Mesendoderm (in vitro differentiated cells): ENCODE measurements around the gene STPG2.

Source experiments
- DNase-seq: peaks from one replicate; pipeline ENCODE4 v3.0.0; 2013
- H2AK5ac ChIP-seq: 2 replicates; pipeline ENCODE4 v1.6.1; 2013; ENCODE audit warnings: low read length, inconsistent platforms
- H2BK120ac ChIP-seq: 2 replicates; pipeline ENCODE4 v1.6.1; 2013; ENCODE audit warnings: low read depth, mild to moderate bottlenecking, low read length, moderate library complexity, mixed read lengths
- H2BK15ac ChIP-seq: replicated peaks from 2 replicates; pipeline ENCODE4 v1.6.1; 2013; ENCODE audit warnings: low read depth, mild to moderate bottlenecking, moderate library complexity
- H2BK5ac ChIP-seq: 2 replicates; pipeline ENCODE4 v1.6.1; 2013; ENCODE audit warnings: low read length, inconsistent platforms
- H3K18ac ChIP-seq: 2 replicates; pipeline ENCODE4 v1.6.1; 2013; ENCODE audit warnings: mild to moderate bottlenecking, low read length, mixed read lengths
- H3K23ac ChIP-seq: one replicate; pipeline ENCODE4 v1.6.1; 2013; ENCODE audit warnings: low read length
- H3K27ac ChIP-seq: 2 replicates; pipeline ENCODE4 v1.5.1; 2013; ENCODE audit warnings: low read depth, mild to moderate bottlenecking, inconsistent platforms, low read length, moderate library complexity
- H3K27me3 ChIP-seq: 2 replicates; pipeline ENCODE4 v1.6.1; 2013; ENCODE audit warnings: low read length, control low read depth, mild to moderate bottlenecking, inconsistent platforms; ENCODE audit not compliant: insufficient read depth, poor library complexity
- H3K36me3 ChIP-seq: 2 replicates; pipeline ENCODE4 v1.6.1; 2013; ENCODE audit warnings: low read length, inconsistent platforms; ENCODE audit not compliant: control insufficient read depth, insufficient read depth
- H3K4ac ChIP-seq: one replicate; pipeline ENCODE4 v1.6.1; 2013; ENCODE audit warnings: low read depth, mild to moderate bottlenecking, low read length, moderate library complexity
- H3K4me1 ChIP-seq: 2 replicates; pipeline ENCODE4 v1.6.1; 2013; ENCODE audit warnings: low read depth, low read length, inconsistent platforms; ENCODE audit not compliant: control insufficient read depth
- H3K4me2 ChIP-seq: 2 replicates; pipeline ENCODE4 v1.6.1; 2013; ENCODE audit warnings: low read length
- H3K4me3 ChIP-seq: 2 replicates; pipeline ENCODE4 v1.5.1; 2013; ENCODE audit warnings: mild to moderate bottlenecking, low read length
- H3K56ac ChIP-seq: one replicate; pipeline ENCODE4 v1.6.1; 2013; ENCODE audit warnings: low read length
- H3K79me1 ChIP-seq: 2 replicates; pipeline ENCODE4 v1.6.1; 2013; ENCODE audit warnings: low read length, inconsistent platforms
- H3K79me2 ChIP-seq: 2 replicates; pipeline ENCODE4 v1.6.1; 2013; ENCODE audit warnings: mild to moderate bottlenecking, low read length; ENCODE audit not compliant: control insufficient read depth, insufficient read depth
- H3K9ac ChIP-seq: 2 replicates; pipeline ENCODE4 v1.6.1; 2013; ENCODE audit warnings: low read length, inconsistent platforms
- H4K5ac ChIP-seq: one replicate; pipeline ENCODE4 v1.6.1; 2013; ENCODE audit warnings: low read length
- H4K8ac ChIP-seq: one replicate; pipeline ENCODE4 v1.6.1; 2013; ENCODE audit warnings: low read depth, mild to moderate bottlenecking, control low read depth, low read length, moderate library complexity
- WGBS: extraction: QIAGEN DNeasy Blood & Tissue Kit; methylation state at CpG from one replicate; pipeline ENCODE4 v1.1.7; 2013; ENCODE audit warnings: low lambda C conversion rate, missing lambda C conversion rate; ENCODE audit not compliant: insufficient coverage; ENCODE audit errors: extremely low coverage; 5-methylcytosine and 5-hydroxymethylcytosine counted together

Gene STPG2

DNA sequence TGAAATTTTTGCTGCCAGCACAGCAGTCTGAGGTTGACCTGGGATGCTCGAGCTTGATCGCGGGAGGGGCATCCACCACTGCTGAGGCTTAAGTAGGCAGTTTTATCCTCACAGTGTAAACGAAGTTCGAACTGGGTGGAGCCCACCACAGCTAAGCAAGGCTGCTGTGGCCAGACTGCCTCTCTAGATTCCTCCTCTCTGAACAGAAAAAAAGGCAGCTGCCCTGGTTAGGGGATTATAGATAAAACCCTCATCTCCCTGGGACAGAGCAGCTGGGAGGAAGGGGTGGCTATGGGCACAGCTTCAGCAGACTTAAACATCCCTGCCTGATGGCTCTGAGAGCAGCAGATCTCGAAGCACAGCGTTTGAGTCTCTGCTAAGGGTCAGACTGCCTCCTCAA lies 314.6 kb downstream of the STPG2 start:
- no peak for DNase-seq
- Histone ChIP-seq H4K5ac (no peak overlapping the region), H4K8ac (no peak overlapping the region)

GRCh38 chr4:97819294-97819693 lies 324.0 kb downstream of the STPG2 start:
- no peak overlapping the region for H2BK120ac ChIP-seq
- no peaks in the 10 kb centered on the region for H3K27me3 ChIP-seq
- no peak overlapping the region for H3K9ac ChIP-seq
- H3K79me1 ChIP-seq, result no peaks in the 10 kb centered on the region
- H2AK5ac ChIP-seq, result no peak overlapping the region
- no peak overlapping the region for H3K27ac ChIP-seq
- no peak overlapping the region for H2BK5ac ChIP-seq
- no peak overlapping the region for H3K56ac ChIP-seq
- H4K5ac ChIP-seq, result no peak overlapping the region
- no peak overlapping the region for H3K18ac ChIP-seq
- H3K4ac ChIP-seq, result no peak overlapping the region
- H3K36me3 ChIP-seq, result no peaks in the 10 kb centered on the region
- no peak overlapping the region for H3K4me3 ChIP-seq
- no peak overlapping the region for H4K8ac ChIP-seq
- no peak overlapping the region for H2BK15ac ChIP-seq
- H3K23ac ChIP-seq, result no peak overlapping the region
- no peak for DNase-seq
- no peak overlapping the region for H3K4me2 ChIP-seq
- no CpG with 5 or more reads among the region's 1 CpG for WGBS
- H3K4me1 ChIP-seq, result no peaks in the 10 kb centered on the region
- H3K79me2 ChIP-seq, result no peaks in the 10 kb centered on the region

More for the DNA sequence above, 314.6 kb downstream of the STPG2 start:
- Histone ChIP-seq H2BK15ac (no peak overlapping the region), H2BK5ac (no peak overlapping the region), H3K36me3 (no peaks in the 10 kb centered on the region), H3K4me3 (no peak overlapping the region), H3K4ac (no peak overlapping the region), H3K56ac (no peak overlapping the region), H3K27ac (no peak overlapping the region), H3K27me3 (no peaks in the 10 kb centered on the region), H3K79me1 (no peaks in the 10 kb centered on the region), H3K4me1 (no peaks in the 10 kb centered on the region), H3K9ac (no peak overlapping the region), H3K23ac (no peak overlapping the region), H3K4me2 (no peak overlapping the region), H2AK5ac (no peak overlapping the region), H2BK120ac (no peak overlapping the region), H3K79me2 (no peaks in the 10 kb centered on the region), H3K18ac (no peak overlapping the region)
- no CpG with 5 or more reads among the region's 7 CpGs for WGBS

GRCh38 chr4:97812768-97813167 lies 330.5 kb downstream of the STPG2 start:
- Histone ChIP-seq H4K8ac (no peak overlapping the region), H3K79me2 (no peaks in the 10 kb centered on the region), H3K4ac (no peak overlapping the region), H3K9ac (no peak overlapping the region), H3K4me1 (no peaks in the 10 kb centered on the region), H3K23ac (no peak overlapping the region), H3K27me3 (no peaks in the 10 kb centered on the region), H3K56ac (no peak overlapping the region), H3K27ac (no peak overlapping the region), H3K36me3 (no peaks in the 10 kb centered on the region), H2BK5ac (no peak overlapping the region), H4K5ac (no peak overlapping the region), H3K79me1 (no peaks in the 10 kb centered on the region), H2BK120ac (no peak overlapping the region), H2AK5ac (no peak overlapping the region), H3K18ac (no peak overlapping the region), H2BK15ac (no peak overlapping the region), H3K4me3 (no peak overlapping the region), H3K4me2 (no peak overlapping the region)
- DNase-seq, result no peak
- no CpG with 5 or more reads among the region's 1 CpG for WGBS

DNA sequence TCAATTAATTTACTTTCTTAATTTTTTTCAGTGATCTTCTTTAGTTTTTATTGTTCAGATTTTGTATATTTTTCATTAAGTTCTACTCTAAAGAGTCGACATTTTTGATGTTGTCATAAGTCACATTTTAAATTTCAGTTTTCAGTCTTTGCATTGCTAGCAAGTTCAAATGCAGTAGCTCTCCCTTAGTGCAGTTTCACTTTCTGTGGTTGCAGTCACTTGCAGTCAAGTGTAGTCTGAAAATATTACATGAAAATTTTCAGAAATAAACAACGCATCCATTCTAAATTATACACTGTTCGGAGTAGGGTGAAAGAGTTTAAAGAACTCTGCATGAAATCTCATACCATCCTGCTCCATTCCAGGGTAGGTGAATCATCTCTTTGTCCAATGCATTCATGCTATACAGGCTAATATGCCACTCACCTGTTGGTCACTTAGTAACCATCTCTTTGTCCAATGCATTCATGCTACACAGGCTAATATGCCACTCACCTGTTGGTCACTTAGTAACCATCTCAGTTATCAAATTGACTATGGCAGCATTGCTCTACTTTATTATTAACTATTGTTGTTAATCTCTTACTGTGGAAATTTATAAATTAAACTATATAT lies 356.9 kb downstream of the STPG2 start:
- Histone ChIP-seq H2BK120ac (no peak overlapping the region), H2BK15ac (no peak overlapping the region), H3K18ac (no peak overlapping the region), H4K8ac (no peak overlapping the region), H3K27me3 (no peaks in the 10 kb centered on the region), H3K56ac (no peak overlapping the region), H3K9ac (no peak overlapping the region), H3K79me1 (no peaks in the 10 kb centered on the region), H2AK5ac (no peak overlapping the region), H3K4ac (no peak overlapping the region), H2BK5ac (no peak overlapping the region), H3K4me2 (no peak overlapping the region), H4K5ac (no peak overlapping the region), H3K4me1 (no peaks in the 10 kb centered on the region), H3K36me3 (no peaks in the 10 kb centered on the region), H3K27ac (no peak overlapping the region), H3K23ac (no peak overlapping the region), H3K4me3 (no peak overlapping the region), H3K79me2 (no peaks in the 10 kb centered on the region)
- WGBS, result no CpG with 5 or more reads among the region's 3 CpGs
- no peak for DNase-seq

- H3K79me1 ChIP-seq, result no peaks in the 10 kb centered on the region
- H3K36me3 ChIP-seq, result no peaks in the 10 kb centered on the region
- no peak overlapping the region for H3K4me2 ChIP-seq
- H3K9ac ChIP-seq, result no peak overlapping the region
- no peaks in the 10 kb centered on the region for H3K27me3 ChIP-seq
- H2AK5ac ChIP-seq, result no peak overlapping the region
- no peak overlapping the region for H3K27ac ChIP-seq
- no peak overlapping the region for H2BK120ac ChIP-seq
- H4K5ac ChIP-seq, result no peak overlapping the region
- H3K4me1 ChIP-seq, result no peaks in the 10 kb centered on the region
- no peak overlapping the region for H3K4me3 ChIP-seq
- no peak overlapping the region for H3K18ac ChIP-seq
- DNase-seq, result no peak
- no peak overlapping the region for H3K23ac ChIP-seq
- H3K4ac ChIP-seq, result no peak overlapping the region
- H3K56ac ChIP-seq, result no peak overlapping the region
- H2BK15ac ChIP-seq, result no peak overlapping the region
- H3K79me2 ChIP-seq, result no peaks in the 10 kb centered on the region
- no peak overlapping the region for H4K8ac ChIP-seq
- no peak overlapping the region for H2BK5ac ChIP-seq
- WGBS, result no CpG with 5 or more reads among the region's 10 CpGs
These were observed 365.1 kb downstream of the STPG2 start for GRCh38 chr4:97778174-97778573.

GRCh38 chr4:97774347-97774989 lies 368.8 kb downstream of the STPG2 start:
- H3K18ac ChIP-seq, result no peak overlapping the region
- no peak overlapping the region for H3K4me3 ChIP-seq
- H3K9ac ChIP-seq, result no peak overlapping the region
- no peak overlapping the region for H4K5ac ChIP-seq
- no peak for DNase-seq
- H3K4me1 ChIP-seq, result no peaks in the 10 kb centered on the region
- no peak overlapping the region for H2BK15ac ChIP-seq
- H2BK5ac ChIP-seq, result no peak overlapping the region
- no peak overlapping the region for H3K27ac ChIP-seq
- H3K79me1 ChIP-seq, result no peaks in the 10 kb centered on the region
- H3K23ac ChIP-seq, result no peak overlapping the region
- H3K56ac ChIP-seq, result no peak overlapping the region
- H2BK120ac ChIP-seq, result no peak overlapping the region
- H3K4me2 ChIP-seq, result no peak overlapping the region
- H3K36me3 ChIP-seq, result no peaks in the 10 kb centered on the region
- H2AK5ac ChIP-seq, result no peak overlapping the region
- H3K27me3 ChIP-seq, result no peaks in the 10 kb centered on the region
- no peak overlapping the region for H3K4ac ChIP-seq
- H4K8ac ChIP-seq, result no peak overlapping the region
- H3K79me2 ChIP-seq, result no peaks in the 10 kb centered on the region
- WGBS, result no CpG with 5 or more reads among the region's 2 CpGs
